Measurements from ENCODE around the gene POGLUT3.
A peak's percentile ranks its signal among the peaks of the same experiment; 100 is the strongest.

The POGLUT3 gene

GRCh38 chr11:108496643-108497256 is 1.4 kb downstream of the POGLUT3 start:
- peaks cover 0 to 4% of the 10 kb centered on the region in 2 experiments; a peak in 1 of 3 replicates for H3K36me3 ChIP-seq (ENCODE audit: control insufficient read depth in 2 of 2, insufficient read depth in 1 of 2, low read length in 2 of 2)
- POLR2A ChIA-PET: no interaction called here
- H3K27ac ChIP-seq (ENCODE audit: extremely low read depth, low read depth, low read length): peak overlapping the region; percentile 90; the same call in 1 of the 2 replicates
- H3K4me3 ChIP-seq (ENCODE audit: low read depth, low read length): peak overlapping the region; percentile 56
- H3K9me3 ChIP-seq (ENCODE audit: control insufficient read depth, insufficient read depth, low read depth, low read length): no peaks in the 10 kb centered on the region
- CTCF ChIA-PET: no interaction called here
- TF ChIP-seq ZSCAN4 (tag by site-specific recombination; IDR thresholded peaks at IDR 0.05): no peak
- no peak for TF ChIP-seq RBAK (tag by site-specific recombination; IDR thresholded peaks at IDR 0.05)
- TF ChIP-seq ZNF324 (tag by site-specific recombination; IDR thresholded peaks at IDR 0.05): no peak
- TF ChIP-seq ZNF146 (tag by site-specific recombination; IDR thresholded peaks at IDR 0.05): no peak
- no peak for TF ChIP-seq TSHZ1 (tag by site-specific recombination; IDR thresholded peaks at IDR 0.05; ENCODE audit: borderline replicate concordance)
- no peak for TF ChIP-seq ZNF157 (tag by site-specific recombination; IDR thresholded peaks at IDR 0.05)
- TF ChIP-seq ELK4 (IDR thresholded peaks at IDR 0.05; ENCODE audit: borderline replicate concordance, low read depth, low read length): no peak
- TF ChIP-seq PRDM10 (tag by site-specific recombination; IDR thresholded peaks at IDR 0.05): no peak
- TF ChIP-seq ZNF664 (tag by site-specific recombination; IDR thresholded peaks at IDR 0.05): 0 out of 2 replicates have a peak, but pooled peaks have one; percentile 20
- TF ChIP-seq ZNF341 (tag by site-specific recombination; IDR thresholded peaks at IDR 0.05; ENCODE audit: low read depth): no peak
- TF ChIP-seq TRIM28 (IDR thresholded peaks at IDR 0.05; ENCODE audit: borderline replicate concordance, low read length): 0 out of 2 replicates have a peak, but pooled peaks have one; percentile 19
- no peak for TF ChIP-seq WT1 (tag by site-specific recombination; IDR thresholded peaks at IDR 0.05)
- TF ChIP-seq ZNF555 (tag by site-specific recombination; conservative IDR thresholded peaks at IDR 0.05): no peak
- TF ChIP-seq OSR2 (tag by site-specific recombination; IDR thresholded peaks at IDR 0.05): peak; percentile 63
- no peak for TF ChIP-seq ZSCAN16 (tag by site-specific recombination; IDR thresholded peaks at IDR 0.05)
- no peak for TF ChIP-seq ZNF488 (tag by site-specific recombination; IDR thresholded peaks at IDR 0.05)
- no peak for TF ChIP-seq BCL11A (tag by site-specific recombination; IDR thresholded peaks at IDR 0.05; ENCODE audit: low read depth)
- TF ChIP-seq TCF7L2 (IDR thresholded peaks at IDR 0.05; ENCODE audit: borderline replicate concordance, low read depth, low read length): no peak
- TF ChIP-seq EGR2 (tag by site-specific recombination; IDR thresholded peaks at IDR 0.05; ENCODE audit: low read depth): no peak
- no peak for TF ChIP-seq GLI4 (tag by site-specific recombination; IDR thresholded peaks at IDR 0.05)
- TF ChIP-seq ZNF311 (tag by site-specific recombination; IDR thresholded peaks at IDR 0.05; ENCODE audit: borderline replicate concordance): no peak
- TF ChIP-seq ZNF184 (tag by site-specific recombination; IDR thresholded peaks at IDR 0.05): no peak
- TF ChIP-seq ZNF654 (tag by site-specific recombination; IDR thresholded peaks at IDR 0.05; ENCODE audit: low read depth): no peak
- peak; percentile 97 for TF ChIP-seq ZNF335 (tag by site-specific recombination; conservative IDR thresholded peaks at IDR 0.05)
- H3K4me1 ChIP-seq (ENCODE audit: control insufficient read depth, insufficient read depth, low read length): no peaks in the 10 kb centered on the region

Data from HEK293 (cell line).